Activated CD4-positive, CD25-positive, alpha-beta regulatory T cell (primary cell): ENCODE measurements around the gene ETV7.
"Not testable (repeated sequence)": the region's sequence is repeated elsewhere in the genome, so short reads cannot be mapped to it uniquely, and the experiment has no call there.

Source experiments
- DNase-seq, 4 experiments: peaks; one replicate each; lab custom pipeline; 2025; lab: John Stamatoyannopoulos, UW

Gene ETV7

GRCh38 chr6:36339146-36339545 lies 48.3 kb downstream of the ETV7 start:
- no peak for DNase-seq

- DNase-seq, result not testable (repeated sequence)
Observed at GRCh38 chr6:36338223-36338622, 49.2 kb downstream of the ETV7 start.

- no peak for DNase-seq
Observed at GRCh38 chr6:36337814-36338213, 49.7 kb downstream of the ETV7 start.

GRCh38 chr6:36336779-36337241 lies 50.7 kb downstream of the ETV7 start, which contains the start of gene BNIP5:
TSS of gene BNIP5 (minus strand) at chr6:36336888. CDS start at chr6:36330690, 6,198 bp downstream.
- no peak for DNase-seq

GRCh38 chr6:36336208-36336710 lies 51.2 kb downstream of the ETV7 start:
- DNase-seq, result no peak

- DNase-seq, result no peak
Observed at GRCh38 chr6:36335465-36336207, 51.8 kb downstream of the ETV7 start.

- no peak for DNase-seq
Observed at GRCh38 chr6:36334832-36335459, 52.5 kb downstream of the ETV7 start.

- DNase-seq, result no peak
Observed at GRCh38 chr6:36333931-36334725, 53.3 kb downstream of the ETV7 start.

- DNase-seq, result no peak
Observed at GRCh38 chr6:36333171-36333895, 54.1 kb downstream of the ETV7 start.

GRCh38 chr6:36331381-36331780 lies 56.1 kb downstream of the ETV7 start:
- no peak for DNase-seq

GRCh38 chr6:36330366-36330765 lies 57.1 kb downstream of the ETV7 start:
- DNase-seq, result no peak

GRCh38 chr6:36329798-36330291 lies 57.6 kb downstream of the ETV7 start:
- no peak for DNase-seq

- DNase-seq, result no peak
Observed at GRCh38 chr6:36328600-36328999, 58.9 kb downstream of the ETV7 start.

GRCh38 chr6:36327919-36328236 lies 59.6 kb downstream of the ETV7 start:
- DNase-seq, result no peak

GRCh38 chr6:36327226-36327918 lies 60.1 kb downstream of the ETV7 start:
- no peak for DNase-seq

GRCh38 chr6:36326356-36326995 lies 61.0 kb downstream of the ETV7 start:
- no peak for DNase-seq

- DNase-seq, result no peak
Observed at GRCh38 chr6:36324715-36325114, 62.8 kb downstream of the ETV7 start.

GRCh38 chr6:36324191-36324590 lies 63.3 kb downstream of the ETV7 start:
- DNase-seq, result no peak

GRCh38 chr6:36323062-36323461 lies 64.4 kb downstream of the ETV7 start:
- DNase-seq, result no peak

- DNase-seq, result no peak
Observed at GRCh38 chr6:36322591-36322990, 64.9 kb downstream of the ETV7 start.

- DNase-seq, result no peak
Observed at GRCh38 chr6:36320475-36320874, 67.0 kb downstream of the ETV7 start.
